ENCODE measurements around the gene SLC12A2.

- TF ChIP-seq CTCF (optimal IDR thresholded peaks at IDR 0.05 in 1 of 3, IDR thresholded peaks at IDR 0.05 in 1 of 3, conservative IDR thresholded peaks at IDR 0.05 in 1 of 3; ENCODE audit: extremely low read depth in 1 of 3, insufficient read depth in 2 of 3, low read length in 3 of 3) (no peak), EZH2 (IDR thresholded peaks at IDR 0.05; ENCODE audit: low read length) (no peak)
Observed at GRCh38 chr5:128212191-128212806, 128.7 kb downstream of the SLC12A2 start.

Measured in keratinocyte (primary cell).